Osteoblast (primary cell): Measurements from ENCODE around the gene CRYAB. TPM values are rescaled to one million over a fixed set of nuclear protein-coding genes. Genes with fewer than 3 reads are reported as not detected.

ENCODE experiments used
- DNase-seq: peaks from one replicate; pipeline ENCODE4 v3.0.0; 2011; ENCODE audit warnings: low spot score, mixed read lengths; ENCODE audit not compliant: insufficient read length; ENCODE audit errors: missing footprints
- H2AFZ ChIP-seq: 2 replicates; pipeline ENCODE4 v1.6.0; 2011; ENCODE audit warnings: mild to moderate bottlenecking, low read length
- H3K27ac ChIP-seq: 2 replicates; pipeline ENCODE4 v1.5.1; 2011; ENCODE audit warnings: mild to moderate bottlenecking, low read depth, low read length, moderate library complexity
- H3K27me3 ChIP-seq: 2 replicates; pipeline ENCODE4 v1.6.0; 2012; ENCODE audit warnings: mild to moderate bottlenecking, control low read depth, inconsistent platforms, low read length, moderate library complexity; ENCODE audit not compliant: insufficient read depth
- H3K36me3 ChIP-seq: 2 replicates; pipeline ENCODE4 v1.5.1; 2011; ENCODE audit warnings: mild to moderate bottlenecking, low read length, control low read depth, moderate library complexity; ENCODE audit not compliant: insufficient read depth
- H3K4me1 ChIP-seq: 2 replicates; pipeline ENCODE4 v1.5.1; 2011; ENCODE audit warnings: mild to moderate bottlenecking, low read length, control low read depth, moderate library complexity; ENCODE audit not compliant: insufficient read depth
- H3K4me2 ChIP-seq: 2 replicates; pipeline ENCODE4 v1.6.0; 2011; ENCODE audit warnings: mild to moderate bottlenecking, low read length; ENCODE audit not compliant: insufficient read depth
- H3K4me3 ChIP-seq: fragments of 200-600 bp; sonication (generic); 3 replicates; pipeline ENCODE4 v1.5.1; 2012; ENCODE audit warnings: mild to moderate bottlenecking, low read length, inconsistent platforms; ENCODE audit not compliant: insufficient read depth
- H3K79me2 ChIP-seq: 2 replicates; pipeline ENCODE4 v1.6.0; 2012; ENCODE audit warnings: mild to moderate bottlenecking, low read length, control low read depth, inconsistent platforms; ENCODE audit not compliant: insufficient read depth
- H3K9me3 ChIP-seq: 2 replicates; pipeline ENCODE4 v1.5.1; 2011; ENCODE audit warnings: low read depth, low read length, control low read depth
- H4K20me1 ChIP-seq: 2 replicates; pipeline ENCODE4 v1.6.0; 2012; ENCODE audit warnings: mild to moderate bottlenecking, low read length, control low read depth; ENCODE audit not compliant: insufficient read depth
- CTCF ChIP-seq: IDR thresholded peaks from 2 replicates; pipeline ENCODE4 v1.5.1; 2011; ENCODE audit warnings: mild to moderate bottlenecking, low read depth, low read length, moderate library complexity; ENCODE audit errors: extremely low read depth
- total RNA-seq: library from RNA; depleted of rRNA; stranded (reverse); fragments of >200 nt; gene quantifications from 2 replicates; pipeline ENCODE4 v1.2.3, GENCODE V29; 2012

Gene CRYAB
- total RNA-seq, 1 donor: 54.3 TPM

- no peaks in the 10 kb centered on the region for H4K20me1 ChIP-seq
- H3K27me3 ChIP-seq: no peaks in the 10 kb centered on the region
- H3K36me3 ChIP-seq: no peaks in the 10 kb centered on the region
- DNase-seq: peak; percentile 95
- peak within 1 kb of the TSS; percentile 99 for H3K27ac ChIP-seq
- peaks cover 14% of the 10 kb centered on the region for H3K4me1 ChIP-seq
- peak within 1 kb of the TSS; percentile 97 for H3K4me2 ChIP-seq
- peak; percentile 96 for TF ChIP-seq CTCF
- H2AFZ ChIP-seq: peak within 1 kb of the TSS; percentile 97
- H3K79me2 ChIP-seq: no peaks in the 10 kb centered on the region
- no peaks in the 10 kb centered on the region for H3K9me3 ChIP-seq
- H3K4me3 ChIP-seq: peak within 1 kb of the TSS; percentile 88
Observed at GRCh38 chr11:111878849-111879636, 32.5 kb downstream of the CRYAB start, which contains the start of the genes CFAP68 and FDXACB1. Gene CFAP68, plus strand, starts transcription at chr11:111879541. Its CDS starts 20 bp downstream, at chr11:111879561. Gene FDXACB1, minus strand, starts transcription at chr11:111879165. Its CDS starts 33 bp downstream, at chr11:111879132.

GRCh38 chr11:111878385-111878848 lies 33.2 kb downstream of the CRYAB start:
- Histone ChIP-seq H4K20me1 (no peaks in the 10 kb centered on the region), H3K27me3 (no peaks in the 10 kb centered on the region), H3K79me2 (no peaks in the 10 kb centered on the region), H3K4me1 (peaks cover 14% of the 10 kb centered on the region), H3K36me3 (no peaks in the 10 kb centered on the region), H2AFZ (peak overlapping the region; percentile 97), H3K9me3 (no peaks in the 10 kb centered on the region), H3K4me3 (peak overlapping the region; percentile 88), H3K27ac (peak overlapping the region; percentile 99), H3K4me2 (peak overlapping the region; percentile 97)
- no peak for TF ChIP-seq CTCF
- no peak for DNase-seq

DNA sequence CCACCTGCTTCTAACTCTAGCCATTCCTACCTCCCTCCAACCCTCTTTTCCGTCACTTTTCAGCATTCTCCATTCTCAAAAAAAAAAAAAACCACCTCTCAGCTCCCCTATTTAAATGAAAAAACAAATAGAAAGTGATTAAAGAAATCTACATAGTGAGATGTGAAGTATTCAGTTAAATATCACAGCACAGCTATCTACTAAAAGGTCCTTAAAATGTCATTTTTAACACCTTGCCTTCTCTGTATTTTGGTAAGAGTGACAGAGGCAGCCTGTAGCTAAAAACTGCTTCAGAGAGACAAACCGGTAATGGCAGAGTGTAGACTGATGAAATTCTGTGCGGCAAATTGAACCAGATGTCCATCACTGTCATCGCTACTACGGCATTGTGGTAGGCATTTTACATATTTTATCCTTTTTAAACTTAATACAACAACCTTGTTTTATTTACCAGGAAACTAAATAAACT lies 39.8 kb downstream of the CRYAB start:
- Histone ChIP-seq H3K4me2 (peak overlapping the region; percentile 88), H3K4me1 (peaks cover 11% of the 10 kb centered on the region), H3K79me2 (peaks cover 9% of the 10 kb centered on the region), H4K20me1 (no peaks in the 10 kb centered on the region), H2AFZ (peak overlapping the region; percentile 94), H3K27ac (peak overlapping the region; percentile 40), H3K36me3 (peaks cover 15% of the 10 kb centered on the region), H3K27me3 (no peaks in the 10 kb centered on the region), H3K9me3 (no peaks in the 10 kb centered on the region), H3K4me3 (peak overlapping the region; percentile 88)
- no peak for DNase-seq
- TF ChIP-seq CTCF: no peak
